NB4 (cell line): ENCODE measurements around the gene ZMYND11.
"Not testable (repeated sequence)": the region's sequence is repeated elsewhere in the genome, so short reads cannot be mapped to it uniquely, and the experiment has no call there.

ENCODE experiments used
- DNase-seq: peaks from one replicate; pipeline ENCODE4 v3.0.0; 2010; ENCODE audit warnings: low read depth
- H3K4me3 ChIP-seq: one replicate; pipeline ENCODE4 v1.5.1; 2011; ENCODE audit warnings: mild to moderate bottlenecking, low read depth, low read length, moderate library complexity
- MYC ChIP-seq: IDR thresholded peaks from 2 replicates; pipeline ENCODE4 v1.6.1; 2011; ENCODE audit warnings: low read depth, low read length
- POLR2A ChIP-seq: IDR thresholded peaks from 2 replicates; pipeline ENCODE4 v1.6.1; 2011; ENCODE audit warnings: mild to moderate bottlenecking; ENCODE audit not compliant: insufficient read length; ENCODE audit errors: extremely low read depth
- TF ChIP-seq, protein P1 (sequence below): IDR thresholded peaks from one replicate; pipeline ENCODE4 v1.5.1; 2012; ENCODE audit warnings: low read depth, low read length
- TF ChIP-seq, protein P2 (sequence below): IDR thresholded peaks from 2 replicates; pipeline ENCODE4 v1.6.1; 2011; ENCODE audit warnings: low read depth, low read length

ZMYND11 gene

DNA sequence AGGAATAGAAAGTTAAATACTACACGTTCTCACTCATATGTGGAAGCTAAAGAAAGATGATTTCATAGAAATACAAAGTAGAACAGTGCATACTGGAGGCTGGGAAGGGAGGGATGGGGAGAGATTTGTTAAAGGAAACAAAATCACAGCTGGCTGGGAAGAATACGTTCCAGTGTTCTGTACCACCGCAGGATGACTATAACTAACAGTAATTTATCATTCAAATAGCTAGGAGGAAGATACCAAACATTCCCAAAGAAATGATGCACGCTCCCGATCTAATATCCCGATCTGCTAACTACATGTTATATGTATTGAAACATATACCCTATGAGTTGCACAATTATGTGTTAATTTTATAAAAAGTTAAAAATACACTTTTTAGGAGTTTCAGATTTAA is 162.3 kb downstream of the ZMYND11 start:
- no peak overlapping the region for H3K4me3 ChIP-seq
- no peak for DNase-seq
- TF ChIP-seq, protein P1, sequence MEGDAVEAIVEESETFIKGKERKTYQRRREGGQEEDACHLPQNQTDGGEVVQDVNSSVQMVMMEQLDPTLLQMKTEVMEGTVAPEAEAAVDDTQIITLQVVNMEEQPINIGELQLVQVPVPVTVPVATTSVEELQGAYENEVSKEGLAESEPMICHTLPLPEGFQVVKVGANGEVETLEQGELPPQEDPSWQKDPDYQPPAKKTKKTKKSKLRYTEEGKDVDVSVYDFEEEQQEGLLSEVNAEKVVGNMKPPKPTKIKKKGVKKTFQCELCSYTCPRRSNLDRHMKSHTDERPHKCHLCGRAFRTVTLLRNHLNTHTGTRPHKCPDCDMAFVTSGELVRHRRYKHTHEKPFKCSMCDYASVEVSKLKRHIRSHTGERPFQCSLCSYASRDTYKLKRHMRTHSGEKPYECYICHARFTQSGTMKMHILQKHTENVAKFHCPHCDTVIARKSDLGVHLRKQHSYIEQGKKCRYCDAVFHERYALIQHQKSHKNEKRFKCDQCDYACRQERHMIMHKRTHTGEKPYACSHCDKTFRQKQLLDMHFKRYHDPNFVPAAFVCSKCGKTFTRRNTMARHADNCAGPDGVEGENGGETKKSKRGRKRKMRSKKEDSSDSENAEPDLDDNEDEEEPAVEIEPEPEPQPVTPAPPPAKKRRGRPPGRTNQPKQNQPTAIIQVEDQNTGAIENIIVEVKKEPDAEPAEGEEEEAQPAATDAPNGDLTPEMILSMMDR = no peak

DNA sequence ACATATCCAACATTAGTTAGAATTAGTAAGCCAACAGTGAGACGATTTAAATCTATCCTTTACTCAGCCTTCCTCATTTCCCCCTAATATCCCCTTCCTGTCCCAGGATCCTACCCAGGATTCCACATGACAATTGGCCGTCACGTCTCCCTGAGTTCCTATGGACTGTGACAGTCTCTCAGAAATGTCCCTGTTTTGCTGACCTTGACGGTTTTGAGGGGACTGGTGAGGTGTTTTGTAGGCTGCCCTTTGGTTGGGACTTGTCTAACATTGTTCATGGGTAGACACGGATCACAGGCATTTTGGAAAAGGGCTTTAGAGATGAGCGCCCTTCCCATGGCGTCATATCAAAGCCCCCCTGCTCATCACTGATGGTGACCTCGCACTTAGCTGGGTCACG is 162.8 kb downstream of the ZMYND11 start:
- DNase-seq = no peak
- H3K4me3 ChIP-seq = no peak overlapping the region
- TF ChIP-seq POLR2A = no peak
- TF ChIP-seq, protein P2, sequence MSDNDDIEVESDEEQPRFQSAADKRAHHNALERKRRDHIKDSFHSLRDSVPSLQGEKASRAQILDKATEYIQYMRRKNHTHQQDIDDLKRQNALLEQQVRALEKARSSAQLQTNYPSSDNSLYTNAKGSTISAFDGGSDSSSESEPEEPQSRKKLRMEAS = no peak
- TF ChIP-seq, protein P1 = no peak
- TF ChIP-seq MYC = no peak

DNA sequence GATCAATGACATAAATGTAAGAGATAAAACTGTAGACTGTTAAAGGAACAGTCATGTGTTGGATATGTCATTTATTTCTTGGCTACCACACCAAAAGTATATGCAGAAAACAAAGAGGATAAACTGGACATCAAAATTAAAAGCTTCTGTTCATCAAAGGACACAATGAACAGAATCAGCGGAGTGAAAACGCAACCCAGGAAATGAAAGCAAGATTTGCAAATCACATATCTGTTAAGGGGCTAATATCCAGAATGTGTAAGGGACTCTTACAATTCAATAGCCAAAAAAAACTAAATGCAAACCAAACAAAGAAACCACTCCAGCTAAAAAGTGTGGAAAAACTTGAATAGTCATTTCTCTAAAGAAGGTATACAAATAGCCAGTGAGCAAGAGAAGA is 164.3 kb downstream of the ZMYND11 start:
- DNase-seq = no peak
- H3K4me3 ChIP-seq = no peak overlapping the region
- TF ChIP-seq, protein P1 = no peak
- TF ChIP-seq MYC = no peak
- TF ChIP-seq POLR2A = no peak
- TF ChIP-seq, protein P2 = no peak

DNA sequence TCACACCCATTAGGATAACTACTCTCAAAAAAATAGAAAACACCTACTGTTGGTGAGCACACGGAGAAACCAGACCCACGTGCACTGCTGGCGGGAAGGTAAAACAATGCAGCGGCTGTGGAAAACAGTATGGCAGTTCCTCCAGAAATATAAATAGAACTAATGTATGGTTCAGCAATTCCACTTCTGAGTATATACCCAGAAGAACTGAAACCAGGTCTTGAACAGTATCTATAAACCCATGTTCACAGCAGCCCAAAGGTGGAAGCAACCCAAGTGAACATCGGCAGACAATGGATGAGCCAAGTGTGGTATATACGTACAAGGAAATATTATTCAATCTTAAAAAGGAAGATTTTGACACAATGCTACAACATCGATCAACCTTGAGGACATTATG is 164.7 kb downstream of the ZMYND11 start:
- TF ChIP-seq MYC (no peak), POLR2A (no peak)
- TF ChIP-seq, protein P1 = no peak
- TF ChIP-seq, protein P2 = no peak
- H3K4me3 ChIP-seq = no peak overlapping the region
- no peak for DNase-seq

DNA sequence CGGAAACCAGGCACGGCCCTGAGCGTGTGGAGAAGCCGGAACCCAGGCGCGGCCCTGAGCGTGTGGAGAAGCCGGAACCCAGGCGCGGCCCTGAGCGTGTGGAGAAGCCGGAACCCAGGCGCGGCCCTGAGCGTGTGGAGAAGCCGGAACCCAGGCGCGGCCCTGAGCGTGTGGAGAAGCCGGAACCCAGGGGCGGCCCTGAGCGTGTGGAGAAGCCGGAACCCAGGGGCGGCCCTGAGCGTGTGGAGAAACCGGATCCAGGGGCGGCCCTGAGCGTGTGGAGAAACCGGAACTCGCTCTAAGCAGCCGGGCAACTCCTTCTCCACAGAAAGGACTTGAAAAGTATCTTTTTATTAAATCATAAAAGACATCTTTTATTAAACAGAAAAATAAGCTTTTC is 165.3 kb downstream of the ZMYND11 start:
- not testable (repeated sequence) for H3K4me3 ChIP-seq, DNase-seq

DNA sequence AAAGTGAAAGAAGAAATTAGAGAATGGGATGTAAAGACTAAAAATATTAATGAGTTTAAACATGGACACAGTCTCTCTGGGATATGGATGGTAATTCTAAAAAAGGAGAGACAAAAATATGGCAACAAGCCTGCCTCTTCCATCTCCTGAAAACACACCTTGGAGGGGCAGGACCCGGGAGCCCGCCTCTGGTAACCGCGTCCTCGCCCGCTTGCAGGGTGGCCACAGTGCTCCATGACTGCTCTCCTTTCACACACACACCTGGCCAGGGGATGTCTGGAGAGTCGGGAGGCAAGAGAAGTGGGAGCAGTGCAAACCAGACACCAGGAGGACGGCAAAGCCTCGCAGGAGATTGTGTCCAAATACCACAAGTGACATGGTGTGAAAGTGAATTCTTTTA is 166.3 kb downstream of the ZMYND11 start:
- DNase-seq = no peak
- TF ChIP-seq, protein P1 = no peak
- TF ChIP-seq POLR2A (no peak), MYC (no peak)
- TF ChIP-seq, protein P2 = no peak
- no peak overlapping the region for H3K4me3 ChIP-seq
